ENCODE data around the gene DUSP5.
A peak's percentile ranks its signal among the peaks of the same experiment; 100 is the strongest.

DUSP5 gene

DNA sequence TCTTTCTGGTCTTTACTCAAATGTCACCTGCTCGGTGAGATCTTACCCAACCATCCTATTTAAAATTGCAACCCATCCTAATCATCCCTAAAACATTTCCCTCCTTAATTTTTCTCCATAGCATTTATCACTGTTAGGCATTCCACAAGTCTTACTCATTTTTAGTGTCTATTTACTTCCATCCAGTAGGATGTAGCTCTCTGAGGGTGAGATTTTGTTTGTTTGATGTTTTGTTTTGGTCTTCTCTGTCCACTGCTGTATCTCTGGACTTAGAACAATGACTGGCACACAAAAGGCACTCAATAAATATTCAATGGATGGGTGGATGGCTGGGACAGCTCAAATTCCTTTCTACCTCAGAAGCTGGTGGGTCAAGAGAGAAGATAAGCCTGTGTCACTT lies 15.8 kb upstream of the DUSP5 start:
- DNase-seq (ENCODE audit: low read depth in 2 of 2): peak in 1 of 2 donors; percentile 52
- TF ChIP-seq CTCF (IDR thresholded peaks at IDR 0.05; ENCODE audit: low read depth, low read length): no peak
- no peak overlapping the region for H3K4me3 ChIP-seq (replicated peaks in 1 of 2; ENCODE audit: low read depth in 2 of 2, low read length in 2 of 2)

DNA sequence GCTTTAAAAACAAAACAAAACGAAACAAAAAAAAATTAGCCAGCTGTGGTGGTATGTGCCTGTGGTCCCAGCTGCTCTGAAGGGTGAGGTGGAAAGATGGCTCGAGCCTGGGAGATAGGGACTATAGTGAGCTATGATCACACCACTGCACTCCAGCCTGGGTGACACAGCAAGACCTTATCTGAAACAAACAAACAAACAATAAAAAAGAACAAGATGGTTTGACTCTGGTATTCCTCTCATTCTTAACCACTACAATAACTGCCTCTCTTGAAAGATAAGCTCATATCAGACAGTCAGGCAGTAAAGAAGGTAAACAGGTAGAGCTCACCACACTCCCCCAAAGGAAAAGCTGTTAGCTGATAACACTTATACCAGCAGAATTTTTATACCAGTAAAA lies 14.1 kb upstream of the DUSP5 start:
- DNase-seq (ENCODE audit: low read depth in 2 of 2): no peak
- no peak overlapping the region for H3K4me3 ChIP-seq (replicated peaks in 1 of 2; ENCODE audit: low read depth in 2 of 2, low read length in 2 of 2)
- TF ChIP-seq CTCF (IDR thresholded peaks at IDR 0.05; ENCODE audit: low read depth, low read length): no peak

- TF ChIP-seq CTCF (IDR thresholded peaks at IDR 0.05; ENCODE audit: low read depth, low read length): no peak
Observed at GRCh38 chr10:110485541-110485940, 12.2 kb upstream of the DUSP5 start.

DNA sequence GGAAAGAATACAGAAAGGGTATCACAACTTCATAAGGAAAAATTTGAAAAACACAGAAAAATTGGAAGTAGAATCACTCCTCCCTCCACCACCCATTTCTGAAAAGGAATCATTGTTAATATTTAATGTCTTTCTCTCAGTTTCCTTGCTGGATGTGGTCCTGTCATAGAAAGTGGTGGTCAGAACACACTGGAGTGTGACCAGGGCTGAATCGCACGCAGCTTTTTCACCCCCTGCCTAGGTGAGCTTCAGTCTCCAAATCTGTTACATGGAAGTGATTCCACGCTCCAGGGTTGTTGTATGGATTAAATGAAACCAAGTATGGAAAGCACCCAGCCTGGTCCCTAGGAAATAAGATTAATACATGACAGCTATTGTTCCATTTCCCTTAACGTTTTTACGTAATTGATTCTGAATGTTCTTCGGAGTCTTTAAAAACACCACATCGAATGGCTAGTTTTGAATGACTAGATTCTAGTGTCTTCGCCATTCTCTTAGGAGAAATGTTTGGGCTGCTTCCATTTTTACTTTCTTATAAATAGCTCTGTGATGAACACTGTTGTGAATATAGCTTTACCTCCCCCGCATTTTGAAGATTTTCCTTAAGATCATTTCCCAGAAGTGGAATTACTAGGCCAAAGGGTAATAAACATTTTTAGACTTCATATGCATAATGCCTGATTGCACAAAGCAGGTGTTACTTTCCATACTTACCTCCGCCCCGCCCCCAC lies 10.9 kb upstream of the DUSP5 start:
- no peak for DNase-seq (ENCODE audit: low read depth in 2 of 2)
- TF ChIP-seq CTCF (IDR thresholded peaks at IDR 0.05; ENCODE audit: low read depth, low read length): no peak
- H3K4me3 ChIP-seq (replicated peaks in 1 of 2; ENCODE audit: low read depth in 2 of 2, low read length in 2 of 2): no peak overlapping the region

More at GRCh38 chr10:110485541-110485940, 12.2 kb upstream of the DUSP5 start:
- DNase-seq (ENCODE audit: low read depth in 2 of 2): no peak
- no peak overlapping the region for H3K4me3 ChIP-seq (replicated peaks in 1 of 2; ENCODE audit: low read depth in 2 of 2, low read length in 2 of 2)

- DNase-seq (ENCODE audit: low read depth in 2 of 2): peak in 1 of 2 donors; percentile 78
- TF ChIP-seq CTCF (IDR thresholded peaks at IDR 0.05; ENCODE audit: low read depth, low read length): no peak
- H3K4me3 ChIP-seq (replicated peaks in 1 of 2; ENCODE audit: low read depth in 2 of 2, low read length in 2 of 2): no peak overlapping the region
Observed at GRCh38 chr10:110487411-110488331, 10.0 kb upstream of the DUSP5 start.

- TF ChIP-seq CTCF (IDR thresholded peaks at IDR 0.05; ENCODE audit: low read depth, low read length): no peak
- no peak overlapping the region for H3K4me3 ChIP-seq (replicated peaks in 1 of 2; ENCODE audit: low read depth in 2 of 2, low read length in 2 of 2)
- DNase-seq (ENCODE audit: low read depth in 2 of 2): no peak
Observed at GRCh38 chr10:110488332-110488681, 9.4 kb upstream of the DUSP5 start.
